Measurements from ENCODE around the gene TMEM26. TPM values are rescaled to one million over a fixed set of nuclear protein-coding genes. Genes with fewer than 3 reads are reported as not detected.
A peak's percentile ranks its signal among the peaks of the same experiment; 100 is the strongest.

TMEM26 gene
- total RNA-seq, 1 experiment from 2014 or later, result not detected

GRCh38 chr10:61463035-61463909, 10.1 kb upstream of the TMEM26 start:
- DNase-seq (peak; percentile 90), ATAC-seq (peak; percentile 84)
- POLR2A ChIA-PET (ENCODE audit: unreplicated experiment), result interaction anchor here (0.5 to 0.6 kb wide), 3 partner anchors 23 to 486 kb away, joined by 3 to 7 read pairs (median 4); no protein-coding TSS in a partner anchor

GRCh38 chr10:61460835-61461234, 7.7 kb upstream of the TMEM26 start:
- H3K9me3 ChIP-seq (ENCODE audit: low read length), result no peaks in the 10 kb centered on the region
- no peak overlapping the region for H3K9ac ChIP-seq (ENCODE audit: low read length)
- no peak overlapping the region for H3K4me3 ChIP-seq (ENCODE audit: low read length)
- TF ChIP-seq CTCF (conservative IDR thresholded peaks at IDR 0.05; ENCODE audit: low read depth, low read length) (no peak), EZH2 (IDR thresholded peaks at IDR 0.05; ENCODE audit: low read length, unreplicated experiment) (no peak), EZH2phosphoT487 (IDR thresholded peaks at IDR 0.05; ENCODE audit: borderline replicate concordance, low read length) (no peak)
- POLR2A ChIA-PET (ENCODE audit: unreplicated experiment), result interaction anchor here (0.6 kb wide), 1 partner anchor 19 kb away, joined by 3 read pairs; no protein-coding TSS in a partner anchor
- BruUV-seq (replicated peaks), result no TSS peak
- H3K4me2 ChIP-seq (ENCODE audit: low read length), result no peak overlapping the region
- H3K9me2 ChIP-seq (replicated peaks; ENCODE audit: low read length), result no peaks in the 10 kb centered on the region
- H2AFZ ChIP-seq (ENCODE audit: low read length), result no peak overlapping the region
- no peak for DNase-seq
- ATAC-seq, result no peak
- no peaks in the 10 kb centered on the region for H3K36me3 ChIP-seq (ENCODE audit: low read depth, low read length)
- H3K4me1 ChIP-seq (ENCODE audit: insufficient read depth, low read length), result peaks cover 29% of the 10 kb centered on the region
- intact Hi-C loops (cut with micrococcal nuclease), result loop anchor here (5.0 kb wide), 3 partner anchors 174 to 441 kb away; partner anchors contain the start of gene ARID5B
- H3F3A ChIP-seq (ENCODE audit: low read length, unreplicated experiment), result no peaks in the 10 kb centered on the region
- no peaks in the 10 kb centered on the region for H3K79me2 ChIP-seq (ENCODE audit: low read length)
- no peaks in the 10 kb centered on the region for H4K20me1 ChIP-seq (ENCODE audit: low read length)
- no peak overlapping the region for H3K27ac ChIP-seq (ENCODE audit: low read length)
- CTCF ChIA-PET, result no interaction called here
- no peaks in the 10 kb centered on the region for H3K27me3 ChIP-seq (ENCODE audit: low read length)

More at GRCh38 chr10:61463035-61463909, 10.1 kb upstream of the TMEM26 start:
- no TSS peak for BruUV-seq (replicated peaks)
- Histone ChIP-seq H3K9me3 (ENCODE audit: low read length) (no peaks in the 10 kb centered on the region), H2AFZ (ENCODE audit: low read length) (no peak overlapping the region), H3K4me3 (ENCODE audit: low read length) (no peak overlapping the region), H3K79me2 (ENCODE audit: low read length) (no peaks in the 10 kb centered on the region), H3K4me1 (ENCODE audit: insufficient read depth, low read length) (peaks cover 29% of the 10 kb centered on the region), H3K36me3 (ENCODE audit: low read depth, low read length) (no peaks in the 10 kb centered on the region), H3K27me3 (ENCODE audit: low read length) (no peaks in the 10 kb centered on the region), H4K20me1 (ENCODE audit: low read length) (no peaks in the 10 kb centered on the region), H3K9me2 (replicated peaks; ENCODE audit: low read length) (no peaks in the 10 kb centered on the region), H3K9ac (ENCODE audit: low read length) (no peak overlapping the region), H3K4me2 (ENCODE audit: low read length) (peak overlapping the region; percentile 3), H3F3A (ENCODE audit: low read length, unreplicated experiment) (no peaks in the 10 kb centered on the region), H3K27ac (ENCODE audit: low read length) (peak overlapping the region; percentile 54)
- TF ChIP-seq EZH2phosphoT487 (IDR thresholded peaks at IDR 0.05; ENCODE audit: borderline replicate concordance, low read length) (no peak), CTCF (conservative IDR thresholded peaks at IDR 0.05; ENCODE audit: low read depth, low read length) (no peak), EZH2 (IDR thresholded peaks at IDR 0.05; ENCODE audit: low read length, unreplicated experiment) (no peak)
- CTCF ChIA-PET, result interaction anchor here (0.6 to 1.0 kb wide), 7 partner anchors 24 to 647 kb away, joined by 3 to 8 read pairs (median 4); no protein-coding TSS in a partner anchor
- intact Hi-C loops (cut with micrococcal nuclease), result loop anchor here (1.0 to 5.0 kb wide), 4 partner anchors 65 to 439 kb away; partner anchors contain the start of gene ARID5B
